Small intestine (tissue), 7 donors: ENCODE results near the gene CCDC102B. TPM values are rescaled to one million over a fixed set of nuclear protein-coding genes. Genes with fewer than 3 reads are reported as not detected.
A peak's percentile ranks its signal among the peaks of the same experiment; 100 is the strongest.
"Not testable (repeated sequence)": the region's sequence is repeated elsewhere in the genome, so short reads cannot be mapped to it uniquely, and the experiment has no call there.

Source experiments
- DNase-seq, 2 donors: peaks; one replicate each; pipeline versions ENCODE4 v3.0.0 to v3.0.0-alpha.2; 2013
- FAIRE-seq: peaks from 2 replicates; lab custom pipeline; 2012; peaks lifted over from hg19 to GRCh38; lab: Jason Lieb, UNC
- H3K27ac ChIP-seq, 3 donors: one replicate each; pipeline ENCODE4 v1.5.1; 2013; ENCODE audit warnings: low read length in 2 of 3, mild to moderate bottlenecking in 2 of 3, control low read depth in 1 of 3, inconsistent platforms in 1 of 3, low read depth in 1 of 3, moderate library complexity in 1 of 3
- H3K27me3 ChIP-seq, 3 donors: one replicate each; pipeline ENCODE4 v1.6.1; 2013; ENCODE audit warnings: low read length in 3 of 3, inconsistent platforms in 1 of 3; ENCODE audit not compliant: control insufficient read depth in 3 of 3, insufficient read depth in 3 of 3
- H3K36me3 ChIP-seq, 3 donors: one replicate each; pipeline ENCODE4 v1.6.1; 2013; ENCODE audit warnings: low read length in 3 of 3, inconsistent platforms in 1 of 3, low read depth in 1 of 3, mild to moderate bottlenecking in 1 of 3, moderate library complexity in 1 of 3; ENCODE audit not compliant: control insufficient read depth in 3 of 3, insufficient read depth in 2 of 3
- H3K4me1 ChIP-seq, 3 donors: one replicate each; pipeline ENCODE4 v1.6.1; 2013; ENCODE audit warnings: low read length in 2 of 3, inconsistent platforms in 1 of 3, low read depth in 1 of 3, mild to moderate bottlenecking in 1 of 3, moderate library complexity in 1 of 3; ENCODE audit not compliant: control insufficient read depth in 3 of 3, insufficient read depth in 2 of 3
- H3K4me3 ChIP-seq, 3 donors: one replicate each; pipeline ENCODE4 v1.5.1; 2013; ENCODE audit warnings: low read length in 3 of 3, control low read depth in 1 of 3, inconsistent platforms in 1 of 3, low read depth in 1 of 3, mild to moderate bottlenecking in 1 of 3, moderate library complexity in 1 of 3
- H3K9me3 ChIP-seq, 2 donors: one replicate each; pipeline ENCODE4 v1.6.1; 2013; ENCODE audit warnings: low read depth in 1 of 2, low read length in 1 of 2; ENCODE audit not compliant: control insufficient read depth in 2 of 2, insufficient read depth in 1 of 2
- WGBS, 3 donors: extraction: QIAGEN DNeasy Blood & Tissue Kit; methylation state at CpG; one replicate each; pipeline ENCODE4 v1.1.7; 2013; 5-methylcytosine and 5-hydroxymethylcytosine counted together
- polyA plus RNA-seq, 4 donors: library from polyadenylated mRNA; stranded (reverse) in 3 of 4; unstranded in 1 of 4; fragments of 200-250 nt in 3 of 4; fragments of 120-200 nt in 1 of 4; gene quantifications; one replicate each; pipeline versions ENCODE4 v1.2.1 to v1.2.3, GENCODE V29; 2013
- donor health status: healthy with polysubstance abuse.
- donor health status: control.
- donor health status: control.
- donor health status: Bipolar disorder and iron deficiency.
- donor health status: healthy.

CCDC102B gene
- polyA plus RNA-seq, 4 donors: 0.45 to 5.7 (median 3.1) TPM

DNA sequence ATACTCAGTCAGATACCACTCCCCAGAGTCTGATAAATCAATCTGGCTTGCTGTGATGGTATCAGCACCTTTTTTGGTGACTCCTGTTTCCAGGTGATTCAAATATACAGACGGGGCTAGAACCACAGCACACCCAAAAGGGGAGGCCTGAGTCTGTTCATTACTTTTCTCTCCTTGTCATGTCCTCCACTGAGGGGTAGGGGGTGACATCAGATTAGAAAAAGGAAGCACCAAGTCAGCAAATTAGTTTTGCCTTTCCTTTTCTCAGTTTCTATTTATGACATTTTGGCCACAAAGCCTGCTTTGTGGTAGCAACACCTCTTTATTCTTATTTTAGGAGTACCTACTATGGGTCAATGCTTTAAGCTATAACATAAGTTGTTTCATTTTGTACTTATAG is 127.4 kb downstream of the CCDC102B start:
- no peak overlapping the region for H3K4me3 ChIP-seq
- H3K4me1 ChIP-seq: no peaks in the 10 kb centered on the region
- DNase-seq: no peak
- FAIRE-seq: no peak
- no peaks in the 10 kb centered on the region for H3K36me3 ChIP-seq
- no peak overlapping the region for H3K27ac ChIP-seq
- H3K27me3 ChIP-seq: no peaks in the 10 kb centered on the region
- WGBS, 3 donors: 8 to 24% (median 20%) methylated on average over 1 of the region's 1 CpG
- no peaks in the 10 kb centered on the region for H3K9me3 ChIP-seq

DNA sequence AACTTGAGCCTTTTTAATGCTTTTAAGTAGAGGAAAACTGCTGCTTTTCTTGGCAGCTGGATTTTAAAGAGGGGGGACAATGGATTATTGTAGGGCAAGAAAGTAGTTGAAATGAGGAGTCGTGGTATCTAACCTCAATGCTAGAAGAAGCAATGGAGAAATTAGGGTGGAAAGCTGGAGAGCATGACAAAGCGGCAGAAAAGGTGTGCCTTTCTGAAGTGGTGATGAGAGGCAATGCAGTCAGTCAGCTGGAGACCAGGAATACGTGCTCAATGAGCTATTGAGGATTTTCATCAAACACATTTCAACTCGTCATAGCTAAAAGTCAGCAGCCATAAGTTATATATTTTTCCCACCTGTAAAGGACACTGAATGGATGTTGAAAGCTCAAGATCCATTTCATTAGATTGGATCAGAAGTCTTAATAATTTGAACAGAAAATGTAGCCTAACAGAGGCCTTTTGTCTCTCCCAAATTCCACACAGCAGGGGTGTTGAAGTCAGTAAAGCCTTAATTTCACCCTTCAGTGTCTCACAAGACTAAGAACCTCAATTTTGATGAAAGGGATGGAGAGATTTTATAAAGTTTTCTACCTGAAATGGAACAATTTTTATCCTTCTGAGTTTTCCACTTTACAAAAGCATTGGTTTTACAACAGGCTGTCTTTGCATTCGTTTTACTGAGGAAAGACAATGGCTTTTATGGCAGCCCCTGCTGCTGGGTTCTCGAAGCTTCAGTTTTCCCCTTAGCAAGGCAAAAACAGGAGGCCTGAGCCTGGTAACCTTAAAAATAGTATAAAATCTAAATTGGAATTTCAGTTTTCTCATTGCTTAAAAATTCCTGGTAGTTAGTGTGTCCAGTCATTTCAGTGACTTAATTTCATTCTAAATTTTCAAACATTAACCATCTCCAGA is 131.1 kb downstream of the CCDC102B start:
- H3K36me3 ChIP-seq: no peaks in the 10 kb centered on the region
- DNase-seq: no peak
- no peaks in the 10 kb centered on the region for H3K9me3 ChIP-seq
- no peak overlapping the region for H3K27ac ChIP-seq
- no peak for FAIRE-seq
- WGBS, 3 donors: 62 to 76% (median 65%) methylated on average over 6 of the region's 6 CpGs
- no peaks in the 10 kb centered on the region for H3K27me3 ChIP-seq
- H3K4me1 ChIP-seq: no peaks in the 10 kb centered on the region
- H3K4me3 ChIP-seq: no peak overlapping the region

DNA sequence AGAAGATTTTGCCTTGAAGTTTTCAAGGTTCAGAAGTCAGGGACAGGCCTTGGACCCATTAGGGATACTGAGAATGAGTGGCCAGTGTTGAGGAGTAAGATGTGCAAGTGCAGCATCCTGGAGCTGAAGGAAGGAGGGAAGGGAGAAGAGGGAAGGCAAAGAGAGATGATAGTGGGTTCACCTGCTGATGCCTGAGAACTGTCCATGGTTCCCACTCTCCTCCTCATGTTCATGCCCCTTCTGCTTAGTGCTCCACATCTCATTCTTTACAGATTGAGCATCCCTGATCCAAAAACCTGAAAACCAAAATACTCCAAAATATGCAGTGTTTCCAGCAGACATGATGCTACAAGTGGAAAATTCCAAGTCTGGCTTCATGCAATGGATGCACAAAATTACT is 137.8 kb downstream of the CCDC102B start:
- no peak overlapping the region for H3K27ac ChIP-seq
- no peaks in the 10 kb centered on the region for H3K36me3 ChIP-seq
- no peak for DNase-seq
- H3K9me3 ChIP-seq: no peaks in the 10 kb centered on the region
- no peaks in the 10 kb centered on the region for H3K4me1 ChIP-seq
- no peaks in the 10 kb centered on the region for H3K27me3 ChIP-seq
- H3K4me3 ChIP-seq: no peak overlapping the region
- FAIRE-seq: no peak

DNA sequence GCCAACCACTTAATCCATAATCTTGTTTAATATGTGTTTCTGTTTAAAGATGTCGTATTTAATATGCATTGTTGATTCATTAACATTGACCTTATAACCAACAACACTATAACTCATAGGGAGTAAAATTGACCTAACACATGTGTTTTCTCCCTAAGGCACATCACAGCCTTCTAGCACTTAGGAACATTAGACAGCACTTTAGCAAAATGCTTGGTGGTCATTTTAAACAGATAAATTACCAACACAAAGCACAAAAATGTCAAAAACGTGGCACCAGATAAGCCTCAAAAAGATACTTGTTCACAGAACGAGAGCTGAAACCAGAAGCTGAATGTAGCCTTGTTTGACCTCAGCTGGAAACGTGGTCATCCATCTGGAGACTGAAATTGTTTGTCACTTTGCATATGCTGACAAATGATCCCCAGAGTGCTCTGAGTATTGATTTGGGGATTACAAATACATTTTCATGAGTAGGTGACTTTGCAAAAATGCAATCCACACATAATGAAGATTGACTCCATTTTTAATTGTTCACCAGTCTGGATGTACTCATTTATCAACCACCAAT is 139.2 kb downstream of the CCDC102B start:
- no peaks in the 10 kb centered on the region for H3K4me1 ChIP-seq
- H3K4me3 ChIP-seq: no peak overlapping the region
- 45 to 47% (median 45%) methylated on average over 4 of the region's 4 CpGs for WGBS, 3 donors
- H3K27me3 ChIP-seq: no peaks in the 10 kb centered on the region
- no peaks in the 10 kb centered on the region for H3K9me3 ChIP-seq
- no peak for DNase-seq
- FAIRE-seq: no peak
- H3K36me3 ChIP-seq: no peaks in the 10 kb centered on the region
- no peak overlapping the region for H3K27ac ChIP-seq

DNA sequence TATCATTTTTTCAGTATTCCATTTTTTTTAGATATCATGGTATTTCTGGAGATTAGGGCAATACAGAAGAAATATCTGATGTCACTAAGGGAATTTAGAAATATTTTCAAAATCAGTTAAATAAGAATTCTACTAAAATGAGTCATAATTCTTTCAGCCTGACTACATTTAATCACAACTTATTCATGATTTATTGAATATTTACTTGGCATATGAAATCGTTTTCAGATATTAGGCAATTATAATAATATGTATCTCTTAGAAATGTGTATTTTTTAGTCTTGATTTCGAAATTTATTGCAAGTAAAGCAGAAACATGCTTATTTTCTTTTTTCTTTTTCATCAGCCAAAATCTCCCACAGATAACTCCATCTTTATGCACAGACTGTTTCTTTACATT is 142.2 kb downstream of the CCDC102B start:
- 20 to 46% (median 38%) methylated on average over 2 of the region's 2 CpGs for WGBS, 3 donors
- Histone ChIP-seq H3K4me1 (no peaks in the 10 kb centered on the region), H3K27ac (no peak overlapping the region), H3K36me3 (no peaks in the 10 kb centered on the region), H3K27me3 (no peaks in the 10 kb centered on the region), H3K9me3 (no peaks in the 10 kb centered on the region), H3K4me3 (no peak overlapping the region)
- no peak for DNase-seq
- FAIRE-seq: no peak

DNA sequence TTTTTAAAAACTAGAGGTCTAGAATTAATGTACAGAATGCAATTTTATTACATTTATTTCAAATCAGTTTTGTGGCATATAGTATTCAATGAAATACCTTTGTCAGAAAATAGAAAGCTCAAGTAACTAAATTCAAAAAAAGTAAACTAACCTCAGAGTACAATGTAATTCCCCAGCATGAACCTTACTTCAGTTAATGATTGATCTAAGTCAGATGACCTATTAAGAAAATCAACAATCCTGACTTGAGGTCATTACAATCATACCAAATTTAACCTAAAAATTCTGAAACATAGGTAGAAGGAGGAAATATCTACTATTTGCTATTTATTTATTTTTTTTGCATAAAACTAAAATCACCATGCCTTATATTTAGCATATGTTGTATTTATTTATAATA is 142.9 kb downstream of the CCDC102B start:
- peak in 1 of 2 donors; percentile 28 for DNase-seq
- H3K4me3 ChIP-seq: no peak overlapping the region
- H3K27me3 ChIP-seq: no peaks in the 10 kb centered on the region
- no peak for FAIRE-seq
- H3K27ac ChIP-seq: no peak overlapping the region
- H3K4me1 ChIP-seq: no peaks in the 10 kb centered on the region
- no peaks in the 10 kb centered on the region for H3K9me3 ChIP-seq
- no peaks in the 10 kb centered on the region for H3K36me3 ChIP-seq

DNA sequence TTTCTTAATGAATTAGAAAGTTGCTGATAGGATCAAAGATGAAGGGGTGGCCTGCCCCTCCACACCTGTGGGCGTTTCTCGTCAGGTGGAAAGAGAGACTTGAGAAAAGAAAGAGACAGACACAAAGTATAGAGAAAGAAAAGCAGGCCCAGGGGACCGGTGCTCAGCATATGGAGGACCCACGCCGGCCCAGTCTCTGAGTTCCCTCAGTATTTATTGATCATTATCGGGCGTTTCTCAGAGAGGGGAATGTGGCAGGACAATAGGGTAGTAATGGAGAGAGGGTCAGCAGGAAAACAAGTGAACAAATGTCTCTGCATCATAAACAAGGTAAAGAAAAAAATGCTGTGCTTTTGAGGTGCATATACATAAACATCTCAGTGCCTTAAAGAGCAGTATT is 144.3 kb downstream of the CCDC102B start:
- H3K9me3 ChIP-seq: no peaks in the 10 kb centered on the region
- H3K4me1 ChIP-seq: no peaks in the 10 kb centered on the region
- no peak overlapping the region for H3K4me3 ChIP-seq
- no peaks in the 10 kb centered on the region for H3K27me3 ChIP-seq
- H3K36me3 ChIP-seq: no peaks in the 10 kb centered on the region
- H3K27ac ChIP-seq: no peak overlapping the region
- FAIRE-seq: no peak
- no peak for DNase-seq
- 61 to 72% (median 70%) methylated on average over 7 of the region's 7 CpGs for WGBS, 3 donors

DNA sequence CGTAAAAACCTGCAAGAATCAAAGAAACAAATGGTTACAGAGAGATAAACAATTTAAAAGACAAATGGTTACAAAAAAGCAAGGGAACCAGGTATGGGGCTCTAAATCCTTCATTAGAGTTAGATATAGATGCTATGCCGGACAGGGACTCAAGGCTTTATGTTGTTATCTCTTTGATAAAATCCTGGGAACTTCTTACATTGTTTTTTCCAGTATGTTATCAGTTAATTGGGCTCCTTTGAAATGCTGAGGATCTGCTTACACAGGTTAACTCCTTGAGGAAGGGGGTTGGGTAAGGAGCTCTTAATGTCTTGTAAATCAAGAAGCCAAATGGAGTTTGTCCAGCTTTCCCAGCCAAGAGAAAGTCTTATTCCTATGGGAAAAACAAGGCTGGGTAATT is 146.0 kb downstream of the CCDC102B start:
- 60 to 82% (median 63%) methylated on average over 2 of the region's 2 CpGs for WGBS, 3 donors
- not testable (repeated sequence) for FAIRE-seq, H3K27ac ChIP-seq, H3K27me3 ChIP-seq, H3K4me3 ChIP-seq, H3K36me3 ChIP-seq, DNase-seq, H3K9me3 ChIP-seq, H3K4me1 ChIP-seq
